Activated T-helper 1 cell treated with Interleukin-2 at 50 U/mL for 16 hours (primary cell): ENCODE results near the gene AIP.
"Not testable (repeated sequence)": the region's sequence is repeated elsewhere in the genome, so short reads cannot be mapped to it uniquely, and the experiment has no call there.

Source experiments
- DNase-seq: peaks from one replicate; pipeline ENCODE4 v3.0.0-alpha.2; 2020; ENCODE audit warnings: low read depth

Gene AIP

DNA sequence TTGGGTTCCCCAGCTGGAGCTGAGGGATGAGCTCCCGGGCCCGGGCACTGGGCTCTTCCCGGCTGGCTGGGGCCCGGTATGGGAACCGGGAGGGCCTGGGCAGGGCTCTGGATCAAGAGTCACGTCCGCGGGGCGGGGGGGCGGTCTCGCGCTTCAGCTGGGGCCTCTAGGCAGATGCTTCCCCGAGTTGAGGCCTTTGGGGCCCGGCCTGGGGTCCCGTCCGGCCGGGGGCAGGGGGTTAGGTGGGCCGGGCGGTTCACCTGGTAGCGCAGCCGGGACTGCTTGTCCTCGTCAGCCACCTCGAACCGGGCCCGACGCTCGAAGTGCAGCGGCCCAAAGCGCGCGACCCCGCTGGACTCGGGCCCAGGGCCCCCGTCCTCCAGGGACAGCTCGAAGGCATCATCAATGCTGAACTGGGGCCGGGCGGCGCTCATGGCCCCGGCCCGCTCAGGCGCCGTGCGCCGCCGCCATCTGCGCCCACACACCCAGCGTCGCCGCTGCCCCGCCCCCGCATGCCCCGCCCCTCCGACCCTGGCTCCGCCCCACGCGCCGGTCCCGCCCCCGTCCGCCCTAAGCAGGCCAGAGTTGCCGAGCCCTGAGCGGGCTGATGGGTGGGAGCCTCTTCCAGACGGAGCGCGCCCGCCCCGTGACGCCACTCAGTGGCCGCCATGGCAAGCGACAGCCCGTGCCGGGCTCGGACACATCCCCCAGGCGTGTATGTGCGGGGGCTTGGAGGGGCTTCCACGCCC is 13.9 kb upstream of the AIP start, which contains the start of gene TMEM134:
Gene TMEM134 (minus strand): TSS at position 493 of the 749 bp plus-strand sequence. CDS start 59 bp downstream, at position 434.
- DNase-seq = peak; percentile 91

DNA sequence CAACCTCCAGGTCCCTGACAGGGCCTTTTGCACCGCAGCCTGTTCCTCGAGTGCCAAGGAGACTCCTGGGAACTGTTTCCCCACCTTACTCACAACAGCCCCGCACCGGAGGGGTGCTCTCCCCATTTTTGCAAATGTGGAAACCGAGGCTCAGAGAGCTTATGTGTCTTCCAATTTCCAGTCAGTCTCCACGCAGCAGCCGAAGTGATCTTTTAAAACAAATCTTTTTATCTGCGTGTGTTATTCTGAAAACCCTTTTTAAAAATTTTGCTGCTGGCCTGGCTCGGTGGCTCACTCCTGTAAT is 13.4 kb upstream of the AIP start:
- no peak for DNase-seq

DNA sequence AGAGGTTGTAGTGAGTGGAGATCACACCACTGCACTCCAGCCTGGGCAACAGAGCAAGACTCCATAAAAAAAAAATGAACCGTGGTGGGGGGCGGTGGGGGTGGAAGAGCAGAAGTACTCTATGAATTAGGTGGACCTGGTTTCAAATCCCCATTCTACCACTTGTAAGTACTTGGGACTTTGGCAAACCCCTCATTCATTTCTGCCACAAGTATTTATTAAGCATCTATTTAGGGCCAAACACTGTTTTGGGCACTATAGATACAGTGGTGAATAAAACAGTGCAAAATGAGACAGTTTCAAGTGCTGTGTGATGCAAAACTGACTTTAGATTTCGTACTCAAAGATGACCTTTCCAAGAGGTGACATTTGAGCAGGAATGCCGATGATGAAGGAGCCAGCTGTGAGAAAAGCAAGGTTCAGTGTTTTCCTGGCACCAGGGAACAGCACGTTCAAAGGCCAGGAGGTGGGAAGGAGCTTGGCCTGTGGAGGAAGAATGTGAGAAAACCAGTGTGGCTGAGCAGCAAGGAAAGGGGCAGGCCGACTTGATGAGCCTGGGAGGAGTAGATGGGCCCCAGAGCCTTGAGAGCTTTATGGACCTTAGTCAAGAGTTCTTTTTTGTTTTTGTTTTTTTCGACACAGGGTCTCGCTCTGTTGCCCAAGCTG is 12.4 kb upstream of the AIP start:
- no peak for DNase-seq

DNA sequence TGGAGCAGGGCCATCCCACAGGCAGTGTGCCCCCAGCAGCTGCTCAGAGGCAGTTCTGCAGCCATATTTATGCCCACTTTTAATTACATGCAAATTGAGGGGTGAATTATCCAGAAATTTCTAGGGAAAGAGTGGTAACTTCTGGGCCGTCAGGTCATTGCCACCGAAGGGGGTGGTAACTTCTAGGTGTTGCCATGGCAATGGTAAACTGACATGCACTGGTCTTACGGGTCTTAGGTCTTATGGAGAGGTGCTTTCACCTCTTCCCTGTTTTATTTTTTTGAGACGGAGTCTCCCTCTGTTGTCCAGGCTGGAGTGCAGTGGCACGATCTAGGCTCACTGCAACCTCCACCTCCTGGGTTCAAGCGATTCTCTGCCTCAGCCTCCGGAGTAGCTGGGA is 9.9 kb upstream of the AIP start:
- DNase-seq = no peak

DNA sequence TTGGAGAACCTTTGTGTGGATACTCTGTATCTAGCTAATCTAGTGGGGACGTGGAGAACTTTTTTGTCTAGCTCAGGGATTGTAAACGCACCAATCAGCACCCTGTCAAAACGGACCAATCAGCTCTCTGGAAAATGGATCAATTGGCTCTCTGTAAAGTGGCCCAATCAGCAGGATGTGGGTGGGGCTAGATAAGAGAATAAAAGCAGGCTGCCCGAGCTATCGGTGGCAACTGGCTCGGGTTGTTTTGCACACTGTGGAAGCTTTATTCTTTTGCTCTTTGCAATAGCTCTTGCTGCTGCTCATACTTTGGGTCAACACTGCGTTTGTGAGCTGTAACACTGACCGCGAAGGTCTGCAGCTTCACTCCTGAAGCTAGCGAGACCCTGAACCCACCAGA is 6.1 kb upstream of the AIP start:
- not testable (repeated sequence) for DNase-seq

DNA sequence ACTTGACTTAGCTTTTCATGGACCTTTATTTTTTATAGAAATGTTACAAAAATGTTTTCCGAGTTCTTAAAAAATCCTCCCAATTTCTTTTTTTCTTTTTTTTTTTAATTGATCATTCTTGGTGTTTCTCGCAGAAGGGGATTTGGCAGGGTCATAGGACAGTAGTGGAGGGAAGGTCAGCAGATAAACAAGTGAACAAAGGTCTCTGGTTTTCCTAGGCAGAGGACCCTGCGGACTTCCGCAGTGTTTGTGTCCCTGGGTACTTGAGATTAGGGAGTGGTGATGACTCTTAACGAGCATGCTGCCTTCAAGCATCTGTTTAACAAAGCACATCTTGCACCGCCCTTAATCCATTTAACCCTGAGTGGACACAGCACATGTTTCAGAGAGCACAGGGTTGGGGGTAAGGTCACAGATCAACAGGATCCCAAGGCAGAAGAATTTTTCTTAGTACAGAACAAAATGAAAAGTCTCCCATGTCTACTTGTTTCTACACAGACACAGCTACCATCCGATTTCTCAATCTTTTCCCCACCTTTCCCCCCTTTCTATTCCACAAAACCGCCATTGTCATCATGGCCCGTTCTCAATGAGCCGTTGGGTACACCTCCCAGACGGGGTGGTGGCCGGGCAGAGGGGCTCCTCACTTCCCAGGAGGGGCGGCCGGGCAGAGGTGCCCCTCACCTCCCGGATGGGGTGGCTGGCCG is 5.3 kb upstream of the AIP start:
- DNase-seq = not testable (repeated sequence)

DNA sequence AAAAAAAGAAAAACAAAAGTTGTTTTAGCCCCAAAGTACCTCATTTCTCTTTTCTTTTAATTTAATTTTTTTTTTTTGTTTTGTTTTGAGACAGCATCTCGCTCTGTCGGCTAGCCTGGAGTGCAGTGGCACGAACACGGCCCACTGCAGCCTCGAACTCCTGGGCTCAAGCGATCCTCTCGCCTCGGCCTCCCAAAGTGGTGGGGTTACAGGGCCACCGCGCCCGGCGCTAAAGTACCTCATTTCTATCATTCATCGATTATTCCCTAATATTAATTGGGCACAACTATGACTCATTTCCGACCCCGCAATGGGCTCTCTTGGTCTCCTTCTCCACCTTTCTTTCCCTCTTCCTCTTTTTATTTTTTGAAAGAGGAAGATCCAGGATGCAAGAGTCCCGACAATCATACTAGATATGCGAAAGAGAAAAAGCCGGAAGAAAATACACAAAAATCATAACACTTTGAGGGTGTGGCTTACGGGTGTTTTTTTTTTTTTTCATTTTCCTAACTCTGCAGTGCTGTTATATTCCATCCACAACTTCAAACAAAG is 475 bp upstream of the AIP start:
- DNase-seq = no peak

DNA sequence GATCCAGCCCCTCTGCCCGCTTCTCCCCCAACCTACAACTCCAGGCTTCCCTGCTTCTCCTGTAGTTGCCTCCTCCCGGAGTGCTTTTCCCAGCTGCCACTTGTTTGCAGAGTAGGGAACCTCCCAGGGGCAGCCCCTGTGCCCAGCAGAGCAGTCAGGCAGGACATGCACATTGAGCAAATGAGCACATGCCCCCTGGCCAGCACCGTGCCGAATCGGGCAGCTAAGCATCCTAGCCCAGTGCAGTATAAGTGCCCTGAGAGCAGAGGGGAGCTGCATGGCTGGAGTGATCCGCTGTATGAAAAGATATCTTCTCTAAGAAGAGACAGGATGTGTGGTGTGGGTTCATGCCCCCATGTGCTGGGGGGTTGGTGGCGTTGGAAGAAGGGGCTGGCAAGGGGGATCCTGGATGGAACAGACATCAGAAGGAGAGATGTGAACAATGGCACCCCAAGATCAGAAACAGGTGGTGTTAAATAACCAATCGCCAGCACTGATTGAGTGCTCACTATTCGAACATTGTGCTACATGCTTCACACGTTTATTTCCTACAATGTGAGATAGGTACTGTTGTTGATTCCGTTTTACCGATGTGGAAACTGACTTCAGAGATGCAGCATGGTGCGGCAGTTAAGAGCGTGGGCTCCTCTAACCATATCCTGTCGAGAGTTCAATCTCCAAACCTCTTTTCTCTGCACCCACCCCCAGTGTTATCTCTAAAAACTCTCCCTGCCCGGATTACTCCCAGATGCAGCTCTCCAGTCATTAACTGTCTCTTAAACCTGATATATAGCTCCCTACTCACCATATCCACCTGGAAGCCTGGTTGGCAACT is 1.2 kb downstream of the AIP start:
- no peak for DNase-seq

DNA sequence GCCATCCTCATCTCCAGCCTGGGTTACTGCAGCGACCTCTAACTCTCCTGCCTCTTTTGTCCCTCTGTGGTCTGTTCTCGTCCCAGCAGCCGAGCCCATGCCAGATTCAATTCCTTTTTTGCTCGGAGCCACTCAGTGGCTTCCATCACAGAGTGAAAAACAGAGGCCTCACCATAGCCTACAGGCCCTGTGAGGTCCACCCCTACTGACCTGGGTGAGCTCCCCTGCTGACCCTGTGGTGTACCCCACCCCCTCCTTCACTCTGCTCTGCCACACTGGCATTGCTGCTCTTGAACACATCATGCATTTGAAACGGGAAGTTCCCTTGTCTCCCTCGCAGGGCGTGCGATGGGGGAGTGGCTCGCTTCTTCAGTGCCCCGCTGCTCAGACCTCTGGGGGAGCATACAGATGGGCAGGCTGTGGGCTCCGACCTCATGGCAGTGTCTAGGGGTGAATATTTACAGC is 2.1 kb downstream of the AIP start:
- DNase-seq = no peak

DNA sequence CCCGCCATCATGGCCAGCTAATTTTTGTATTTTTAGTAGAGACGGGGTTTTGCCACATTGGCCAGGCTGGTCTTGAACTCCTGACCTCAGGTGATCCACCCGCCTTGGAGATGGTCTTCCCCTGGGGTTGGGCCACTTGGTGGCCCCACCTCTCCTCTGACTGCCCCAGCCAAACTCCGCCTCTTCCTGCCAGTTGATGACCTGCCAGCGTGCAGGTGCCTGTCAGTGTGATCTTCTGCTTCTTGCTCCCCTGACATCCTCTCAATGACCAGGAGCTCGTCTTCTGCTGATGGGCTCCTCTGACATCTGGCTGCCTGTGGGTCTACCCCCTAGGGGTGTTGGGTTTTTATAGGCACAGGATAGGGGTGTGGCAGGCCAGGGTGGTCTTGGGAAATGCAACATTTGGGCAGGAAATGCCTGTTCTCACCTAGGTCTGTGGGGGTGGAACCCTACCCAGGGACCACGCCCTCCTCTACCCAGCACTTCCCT is 3.1 kb downstream of the AIP start:
- not testable (repeated sequence) for DNase-seq

DNA sequence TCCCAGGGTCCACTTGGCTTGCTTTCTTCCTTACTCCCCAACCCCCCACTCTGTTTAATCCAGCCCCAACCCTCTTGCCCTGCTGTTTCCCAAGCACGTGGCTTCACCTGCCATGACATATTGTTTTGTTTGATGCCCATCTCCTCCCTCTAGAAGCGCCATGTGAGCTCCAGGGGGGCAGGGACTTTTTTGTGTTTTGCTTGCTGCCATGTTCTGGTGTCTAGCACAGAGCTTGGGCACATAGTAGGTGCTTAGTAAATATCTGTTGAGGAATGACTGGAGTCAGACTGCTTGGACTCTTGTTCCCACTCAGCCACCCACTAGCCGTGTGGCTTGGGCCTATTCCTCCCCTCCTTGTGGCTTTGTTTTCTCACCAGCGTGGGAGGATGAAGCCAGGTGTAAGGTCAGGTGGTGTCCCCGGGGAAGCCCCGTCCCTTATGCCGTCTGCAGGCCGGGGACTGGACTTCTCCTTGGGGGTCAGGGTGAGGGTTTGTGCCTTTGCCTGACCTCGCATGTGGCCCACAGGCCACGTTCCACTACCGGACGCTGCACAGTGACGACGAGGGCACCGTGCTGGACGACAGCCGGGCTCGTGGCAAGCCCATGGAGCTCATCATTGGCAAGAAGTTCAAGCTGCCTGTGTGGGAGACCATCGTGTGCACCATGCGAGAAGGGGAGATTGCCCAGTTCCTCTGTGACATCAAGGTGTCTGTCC is 3.8 kb downstream of the AIP start:
- DNase-seq = no peak

DNA sequence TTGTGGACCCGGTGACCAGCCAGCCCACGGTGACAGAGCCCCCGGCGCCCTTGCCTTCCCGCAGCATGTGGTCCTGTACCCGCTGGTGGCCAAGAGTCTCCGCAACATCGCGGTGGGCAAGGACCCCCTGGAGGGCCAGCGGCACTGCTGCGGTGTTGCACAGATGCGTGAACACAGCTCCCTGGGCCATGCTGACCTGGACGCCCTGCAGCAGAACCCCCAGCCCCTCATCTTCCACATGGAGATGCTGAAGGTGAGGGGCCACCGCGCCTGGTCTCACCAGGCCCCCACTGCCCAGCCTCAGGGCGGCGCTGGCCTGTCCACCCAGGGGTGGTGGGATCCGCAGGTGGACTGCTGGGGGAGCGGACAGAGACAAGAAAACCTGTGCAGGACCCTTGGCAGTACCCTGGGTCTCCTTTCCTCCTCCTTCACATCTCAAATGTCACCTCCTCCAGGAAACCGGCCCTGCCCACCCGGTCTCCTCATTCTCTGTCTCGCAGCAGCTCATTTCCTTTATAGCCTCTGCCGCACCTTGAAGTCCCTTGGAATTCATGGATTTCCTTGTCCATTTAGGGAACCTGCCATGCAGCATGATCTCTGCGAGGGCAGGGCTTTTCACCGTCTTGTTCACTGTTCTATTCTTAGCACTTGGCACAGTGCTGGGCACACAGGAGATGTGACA is 6.5 kb downstream of the AIP start:
- DNase-seq = no peak

DNA sequence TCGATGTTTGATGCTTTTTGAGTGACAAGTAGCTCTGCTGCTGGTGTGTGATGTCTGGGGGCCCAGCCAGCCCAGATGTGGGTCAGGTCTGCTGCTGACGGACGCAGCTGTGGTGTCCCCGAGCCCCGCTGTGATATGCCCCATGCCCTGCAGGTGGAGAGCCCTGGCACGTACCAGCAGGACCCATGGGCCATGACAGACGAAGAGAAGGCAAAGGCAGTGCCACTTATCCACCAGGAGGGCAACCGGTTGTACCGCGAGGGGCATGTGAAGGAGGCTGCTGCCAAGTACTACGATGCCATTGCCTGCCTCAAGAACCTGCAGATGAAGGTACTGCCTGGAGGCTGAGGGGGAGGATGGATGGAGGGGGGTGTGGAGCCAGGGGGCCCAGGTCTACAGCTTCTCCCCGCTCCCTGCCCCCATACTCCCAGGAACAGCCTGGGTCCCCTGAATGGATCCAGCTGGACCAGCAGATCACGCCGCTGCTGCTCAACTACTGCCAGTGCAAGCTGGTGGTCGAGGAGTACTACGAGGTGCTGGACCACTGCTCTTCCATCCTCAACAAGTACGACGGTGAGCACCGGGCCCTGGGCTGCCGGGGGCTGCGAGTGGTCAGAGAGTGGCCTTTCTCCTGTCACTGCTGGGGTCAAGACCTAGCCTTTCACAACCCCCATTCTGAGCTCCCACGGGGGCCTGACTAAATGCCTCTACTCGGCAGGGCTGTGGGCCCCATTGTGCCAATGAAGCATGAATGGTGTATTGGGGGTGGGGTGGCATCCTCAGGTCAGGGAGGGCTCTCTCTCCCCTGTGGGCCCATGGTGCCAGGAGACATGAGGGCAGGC is 7.3 kb downstream of the AIP start:
- DNase-seq = no peak

DNA sequence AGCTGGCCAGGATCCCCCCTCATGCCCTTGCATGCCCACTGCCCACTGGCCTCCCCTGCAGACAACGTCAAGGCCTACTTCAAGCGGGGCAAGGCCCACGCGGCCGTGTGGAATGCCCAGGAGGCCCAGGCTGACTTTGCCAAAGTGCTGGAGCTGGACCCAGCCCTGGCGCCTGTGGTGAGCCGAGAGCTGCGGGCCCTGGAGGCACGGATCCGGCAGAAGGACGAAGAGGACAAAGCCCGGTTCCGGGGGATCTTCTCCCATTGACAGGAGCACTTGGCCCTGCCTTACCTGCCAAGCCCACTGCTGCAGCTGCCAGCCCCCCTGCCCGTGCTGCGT is 7.9 kb downstream of the AIP start:
- no peak for DNase-seq

DNA sequence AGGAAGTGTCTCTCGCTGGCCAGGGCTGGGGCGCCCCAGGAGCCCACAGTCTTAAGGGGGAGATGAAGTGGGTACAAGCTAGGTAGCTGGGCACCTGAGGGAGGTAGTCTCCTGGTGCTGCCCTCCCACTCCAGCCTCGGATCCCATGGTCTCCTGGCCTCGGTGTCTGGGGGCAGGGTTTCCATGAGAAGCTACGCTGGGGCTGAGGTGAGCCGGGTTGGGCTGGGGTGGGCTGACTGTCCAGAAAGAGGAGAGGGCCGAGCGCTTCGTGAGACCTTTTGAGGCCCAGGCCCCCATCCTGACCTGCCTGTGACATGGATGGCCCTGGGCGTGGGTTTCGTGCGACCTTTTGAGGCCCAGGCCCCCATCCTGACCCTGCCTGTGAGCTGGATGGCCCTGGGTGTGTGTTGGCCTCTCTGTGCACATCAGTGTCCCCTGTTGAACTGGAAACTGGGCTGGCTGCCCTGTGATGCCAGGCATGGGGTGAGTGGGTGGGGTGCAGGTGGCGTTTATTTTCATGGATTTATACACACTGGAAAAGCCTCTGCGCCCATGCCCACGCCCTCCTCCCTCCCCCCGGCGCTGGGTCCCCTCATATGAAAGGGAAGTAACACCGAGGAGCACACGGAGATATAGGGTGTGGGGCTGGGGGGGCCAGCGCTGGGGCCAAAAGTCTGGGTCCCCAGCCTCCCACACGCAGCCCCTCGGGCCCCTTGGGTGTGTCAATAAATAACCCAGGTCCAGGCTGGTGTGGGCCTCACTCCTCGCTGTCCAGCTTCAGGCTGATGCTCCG is 8.6 kb downstream of the AIP start:
- DNase-seq = no peak

DNA sequence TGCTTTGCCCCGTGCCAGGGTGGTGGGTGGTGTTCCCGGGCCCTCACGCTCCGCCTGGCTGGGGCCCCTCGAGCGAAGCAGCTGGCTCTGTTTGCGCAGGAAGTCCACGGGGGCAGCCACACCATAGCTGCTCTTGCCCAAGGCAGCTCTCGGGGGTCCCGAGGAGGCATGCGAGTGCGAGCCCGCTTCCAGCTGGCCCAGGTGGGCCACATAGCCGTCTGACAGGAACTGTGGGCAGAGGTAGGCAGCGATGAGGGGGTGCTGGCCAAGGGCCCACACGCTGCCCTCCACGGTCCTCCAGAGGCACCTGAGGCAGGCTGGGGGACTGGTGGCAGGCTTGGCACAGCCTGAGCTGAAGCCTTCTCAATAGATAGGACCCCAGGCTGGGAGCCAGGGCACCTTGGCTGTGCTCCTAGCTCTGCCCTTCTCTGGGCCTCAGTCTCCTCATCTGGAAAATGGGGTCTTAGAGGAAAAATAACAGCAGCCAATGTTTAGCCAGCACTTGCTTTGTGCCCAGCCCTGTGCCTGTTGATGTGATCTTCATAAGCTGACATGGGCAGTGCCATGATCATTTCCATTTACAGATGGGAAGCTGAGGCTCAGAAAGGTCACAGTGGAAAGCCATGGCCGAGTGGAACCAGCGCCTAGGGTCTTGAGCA is 9.4 kb downstream of the AIP start:
- DNase-seq = no peak

DNA sequence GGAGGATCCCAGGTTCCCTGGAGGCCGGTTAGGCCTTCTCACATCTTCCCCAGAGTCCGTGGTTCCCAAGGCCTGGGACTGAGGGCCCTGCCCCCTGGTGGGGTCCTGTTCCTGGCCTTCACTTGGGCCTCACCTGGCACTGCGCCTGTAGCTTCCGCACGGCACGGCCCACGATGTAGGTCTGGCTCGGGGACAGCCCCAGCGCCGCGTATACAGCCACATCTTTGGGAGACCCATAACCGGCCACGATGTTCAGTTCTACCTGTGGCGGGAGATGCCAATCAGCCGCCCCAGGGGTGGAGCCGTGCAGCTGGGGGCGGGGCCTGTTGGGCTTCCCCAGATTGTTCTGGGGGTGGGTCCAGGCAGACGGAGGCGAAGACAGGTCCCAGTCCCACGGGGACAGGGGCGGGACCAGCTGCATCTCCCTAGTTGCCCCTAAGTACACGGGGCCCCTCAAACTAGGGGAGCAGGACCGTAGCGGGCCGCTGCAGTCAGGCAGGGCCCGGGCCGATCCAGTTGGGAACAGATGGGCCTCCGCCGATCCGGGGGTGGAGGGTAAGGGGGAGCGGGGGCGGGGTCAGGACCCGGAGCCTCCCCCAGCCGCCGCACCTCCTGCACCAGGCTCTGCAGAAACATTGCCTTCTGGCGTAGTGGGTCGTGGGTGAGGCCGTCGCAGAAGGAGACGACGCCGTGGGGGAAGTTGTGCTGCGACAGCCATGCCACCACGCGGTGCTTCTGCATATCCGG is 10.1 kb downstream of the AIP start:
- DNase-seq = no peak
